Measurements from ENCODE around the gene VPS37B.

VPS37B gene

DNA sequence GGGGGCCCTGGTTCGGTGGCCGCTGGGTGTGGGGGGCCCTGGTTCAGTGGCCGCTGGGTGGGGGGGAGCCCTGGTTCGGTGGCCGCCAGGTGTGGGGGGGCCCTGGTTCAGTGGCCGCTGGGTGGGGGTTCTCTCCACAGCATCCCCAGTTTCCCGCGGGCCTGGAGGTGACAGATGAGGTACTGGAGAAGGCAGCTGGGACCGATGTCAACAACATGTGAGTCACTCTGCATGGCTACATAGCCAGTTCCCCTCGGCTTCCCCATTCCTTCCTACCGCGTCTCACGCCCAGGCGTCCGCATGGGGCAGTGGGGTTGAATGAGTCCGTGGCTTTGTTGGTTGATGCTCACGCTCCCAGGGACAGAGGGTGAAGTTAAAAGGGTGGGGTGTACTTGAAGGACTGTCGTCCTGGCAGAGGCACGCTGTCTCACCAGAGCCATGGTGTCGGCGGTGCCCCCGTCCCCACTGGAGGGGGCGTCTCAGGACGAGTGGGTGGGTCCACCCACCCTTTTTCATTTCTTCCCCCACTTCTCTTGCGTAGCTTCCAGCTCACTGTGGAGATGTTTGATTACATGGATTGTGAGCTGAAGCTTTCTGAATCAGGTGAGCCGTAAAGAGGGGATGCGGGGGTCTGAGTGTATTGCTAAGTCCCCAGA, 45.1 kb downstream of the VPS37B start:
- TF ChIP-seq, protein P1, sequence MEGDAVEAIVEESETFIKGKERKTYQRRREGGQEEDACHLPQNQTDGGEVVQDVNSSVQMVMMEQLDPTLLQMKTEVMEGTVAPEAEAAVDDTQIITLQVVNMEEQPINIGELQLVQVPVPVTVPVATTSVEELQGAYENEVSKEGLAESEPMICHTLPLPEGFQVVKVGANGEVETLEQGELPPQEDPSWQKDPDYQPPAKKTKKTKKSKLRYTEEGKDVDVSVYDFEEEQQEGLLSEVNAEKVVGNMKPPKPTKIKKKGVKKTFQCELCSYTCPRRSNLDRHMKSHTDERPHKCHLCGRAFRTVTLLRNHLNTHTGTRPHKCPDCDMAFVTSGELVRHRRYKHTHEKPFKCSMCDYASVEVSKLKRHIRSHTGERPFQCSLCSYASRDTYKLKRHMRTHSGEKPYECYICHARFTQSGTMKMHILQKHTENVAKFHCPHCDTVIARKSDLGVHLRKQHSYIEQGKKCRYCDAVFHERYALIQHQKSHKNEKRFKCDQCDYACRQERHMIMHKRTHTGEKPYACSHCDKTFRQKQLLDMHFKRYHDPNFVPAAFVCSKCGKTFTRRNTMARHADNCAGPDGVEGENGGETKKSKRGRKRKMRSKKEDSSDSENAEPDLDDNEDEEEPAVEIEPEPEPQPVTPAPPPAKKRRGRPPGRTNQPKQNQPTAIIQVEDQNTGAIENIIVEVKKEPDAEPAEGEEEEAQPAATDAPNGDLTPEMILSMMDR (IDR thresholded peaks at IDR 0.05; ENCODE audit: insufficient read depth, low read length, poor library complexity, severe bottlenecking): no peak
- no peak for TF ChIP-seq EZH2phosphoT487 (conservative IDR thresholded peaks at IDR 0.05; ENCODE audit: low read length)
- H3K27me3 ChIP-seq (ENCODE audit: low read length): no peaks in the 10 kb centered on the region
- no peaks in the 10 kb centered on the region for H3F3A ChIP-seq (ENCODE audit: insufficient read depth)
- H3K36me3 ChIP-seq (ENCODE audit: low read length): no peaks in the 10 kb centered on the region
- H3K9me2 ChIP-seq (replicated peaks; ENCODE audit: insufficient read depth, low read length): no peaks in the 10 kb centered on the region
- H3K4me3 ChIP-seq (ENCODE audit: insufficient read depth, low read length, poor library complexity, severe bottlenecking): no peak overlapping the region
- H3K9me3 ChIP-seq (ENCODE audit: insufficient read depth, low read length): no peaks in the 10 kb centered on the region
- H3K4me2 ChIP-seq (ENCODE audit: low read depth, low read length, poor library complexity, severe bottlenecking): no peak overlapping the region
- no peaks in the 10 kb centered on the region for H3K79me2 ChIP-seq (ENCODE audit: insufficient read depth, low read length)
- H2AFZ ChIP-seq (ENCODE audit: low read depth, low read length, severe bottlenecking): no peak overlapping the region
- H3K9ac ChIP-seq (ENCODE audit: low read length): no peak overlapping the region
- no peaks in the 10 kb centered on the region for H4K20me1 ChIP-seq (ENCODE audit: low read depth, low read length)
- no peak overlapping the region for H3K27ac ChIP-seq (ENCODE audit: low read depth, low read length)

DNA sequence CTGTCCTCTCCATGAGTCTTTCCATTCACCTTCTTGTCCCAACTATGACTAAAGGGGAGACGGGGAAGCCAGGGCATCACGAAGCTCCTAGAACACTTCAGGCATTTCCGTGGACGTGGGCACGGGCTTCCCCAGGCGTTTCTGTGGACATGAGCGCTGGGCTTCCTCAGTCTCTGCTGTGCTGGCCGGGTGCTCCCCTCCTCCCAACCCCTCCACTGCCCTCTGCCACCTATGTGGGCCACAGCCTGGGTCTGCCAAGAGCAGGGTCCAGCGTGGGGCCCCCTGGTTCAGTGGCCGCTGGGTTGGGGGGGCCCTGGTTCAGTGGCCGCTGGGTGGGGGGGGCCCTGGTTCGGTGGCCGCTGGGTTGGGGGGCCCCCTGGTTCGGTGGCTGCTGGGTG, 45.9 kb downstream of the VPS37B start:
- Histone ChIP-seq H3K9ac (ENCODE audit: low read length) (no peak overlapping the region), H3K27ac (ENCODE audit: low read depth, low read length) (no peak overlapping the region), H4K20me1 (ENCODE audit: low read depth, low read length) (no peaks in the 10 kb centered on the region), H3K4me2 (ENCODE audit: low read depth, low read length, poor library complexity, severe bottlenecking) (no peak overlapping the region), H3K9me3 (ENCODE audit: insufficient read depth, low read length) (no peaks in the 10 kb centered on the region), H3K27me3 (ENCODE audit: low read length) (no peaks in the 10 kb centered on the region), H3K79me2 (ENCODE audit: insufficient read depth, low read length) (no peaks in the 10 kb centered on the region), H3K9me2 (replicated peaks; ENCODE audit: insufficient read depth, low read length) (no peaks in the 10 kb centered on the region), H3F3A (ENCODE audit: insufficient read depth) (no peaks in the 10 kb centered on the region), H3K4me3 (ENCODE audit: insufficient read depth, low read length, poor library complexity, severe bottlenecking) (no peak overlapping the region), H2AFZ (ENCODE audit: low read depth, low read length, severe bottlenecking) (no peak overlapping the region), H3K36me3 (ENCODE audit: low read length) (no peaks in the 10 kb centered on the region)
- TF ChIP-seq EZH2phosphoT487 (conservative IDR thresholded peaks at IDR 0.05; ENCODE audit: low read length): no peak
- TF ChIP-seq, protein P1 (IDR thresholded peaks at IDR 0.05; ENCODE audit: insufficient read depth, low read length, poor library complexity, severe bottlenecking): no peak

GRCh38 chr12:122849352-122850047, 46.4 kb downstream of the VPS37B start:
- Histone ChIP-seq H3K79me2 (ENCODE audit: insufficient read depth, low read length) (no peaks in the 10 kb centered on the region), H4K20me1 (ENCODE audit: low read depth, low read length) (no peaks in the 10 kb centered on the region), H3K36me3 (ENCODE audit: low read length) (no peaks in the 10 kb centered on the region), H3K9me3 (ENCODE audit: insufficient read depth, low read length) (no peaks in the 10 kb centered on the region), H3K9ac (ENCODE audit: low read length) (no peak overlapping the region), H2AFZ (ENCODE audit: low read depth, low read length, severe bottlenecking) (no peak overlapping the region), H3K4me3 (ENCODE audit: insufficient read depth, low read length, poor library complexity, severe bottlenecking) (no peak overlapping the region), H3F3A (ENCODE audit: insufficient read depth) (no peaks in the 10 kb centered on the region), H3K27ac (ENCODE audit: low read depth, low read length) (no peak overlapping the region), H3K9me2 (replicated peaks; ENCODE audit: insufficient read depth, low read length) (no peaks in the 10 kb centered on the region), H3K27me3 (ENCODE audit: low read length) (no peaks in the 10 kb centered on the region), H3K4me2 (ENCODE audit: low read depth, low read length, poor library complexity, severe bottlenecking) (no peak overlapping the region)
- TF ChIP-seq EZH2phosphoT487 (conservative IDR thresholded peaks at IDR 0.05; ENCODE audit: low read length): no peak
- TF ChIP-seq, protein P1 (IDR thresholded peaks at IDR 0.05; ENCODE audit: insufficient read depth, low read length, poor library complexity, severe bottlenecking): no peak
